SK-N-SH treated with all-trans-retinoic acid at 6 μM for 48 hours (cell line): Measurements from ENCODE around the gene ANKRD13D.

Experiments
- ATAC-seq: fragments of 200-7000 bp; cut with Tn5 transposase; 3 replicates; pipeline ENCODE4 v1.9.1; 2020; ENCODE audit warnings: mild to moderate bottlenecking, moderate library complexity
- ARNTL ChIP-seq: fragments of 450-650 bp; formaldehyde crosslinking; IDR thresholded peaks from 2 replicates; pipeline ENCODE4 v1.5.0; 2020; ENCODE audit warnings: low read depth, mild to moderate bottlenecking, moderate library complexity, borderline replicate concordance
- CREB5 ChIP-seq: fragments of 250-450 bp; sonication (Bioruptor Pico); IDR thresholded peaks from 2 replicates; pipeline ENCODE4 v1.5.1; 2020; ENCODE audit warnings: low read depth, mild to moderate bottlenecking, moderate library complexity
- CSDC2 ChIP-seq: fragments of 250-450 bp; sonication (Bioruptor Pico); IDR thresholded peaks from 2 replicates; pipeline ENCODE4 v1.5.0; 2020; ENCODE audit warnings: mild to moderate bottlenecking, moderate library complexity
- ESRRG ChIP-seq: fragments of 250-450 bp; sonication (Bioruptor Pico); IDR thresholded peaks from 2 replicates; pipeline ENCODE4 v1.6.1; 2021; ENCODE audit warnings: mild to moderate bottlenecking
- GLIS3 ChIP-seq: fragments of 250-450 bp; sonication (Bioruptor Pico); IDR thresholded peaks from 2 replicates; pipeline ENCODE4 v1.5.0; 2020; ENCODE audit warnings: mild to moderate bottlenecking, moderate library complexity
- ISL1 ChIP-seq: fragments of 250-450 bp; sonication (Bioruptor Pico); IDR thresholded peaks from 2 replicates; pipeline ENCODE4 v2.1.2; 2022; ENCODE audit warnings: mild to moderate bottlenecking, moderate library complexity
- PATZ1 ChIP-seq: fragments of 250-450 bp; sonication (Bioruptor Pico); IDR thresholded peaks from 2 replicates; pipeline ENCODE4 v1.8.0; 2020; ENCODE audit warnings: mild to moderate bottlenecking, moderate library complexity, borderline replicate concordance
- POU6F1 ChIP-seq: fragments of 250-450 bp; sonication (Bioruptor Pico); IDR thresholded peaks from 2 replicates; pipeline ENCODE4 v1.8.0; 2021; ENCODE audit warnings: low read depth, mild to moderate bottlenecking, moderate library complexity, borderline replicate concordance
- PPARA ChIP-seq: fragments of 250-450 bp; sonication (Bioruptor Pico); IDR thresholded peaks from 2 replicates; pipeline ENCODE4 v1.5.0; 2020; ENCODE audit warnings: mild to moderate bottlenecking, borderline replicate concordance
- TCF4 ChIP-seq: fragments of 250-450 bp; sonication (Bioruptor Pico); IDR thresholded peaks from 2 replicates; pipeline ENCODE4 v1.8.0; 2021; ENCODE audit warnings: mild to moderate bottlenecking, moderate library complexity, borderline replicate concordance
- TOX ChIP-seq: fragments of 250-450 bp; sonication (Bioruptor Pico); IDR thresholded peaks from 2 replicates; pipeline ENCODE4 v1.8.0; 2021; ENCODE audit warnings: mild to moderate bottlenecking, moderate library complexity, borderline replicate concordance
- TSHZ2 ChIP-seq: fragments of 250-450 bp; sonication (Bioruptor Pico); IDR thresholded peaks from 2 replicates; pipeline ENCODE4 v1.5.0; 2020; ENCODE audit warnings: mild to moderate bottlenecking, moderate library complexity
- ZFP3 ChIP-seq: fragments of 250-450 bp; sonication (Bioruptor Pico); IDR thresholded peaks from 2 replicates; pipeline ENCODE4 v1.5.0; 2020; ENCODE audit warnings: mild to moderate bottlenecking, moderate library complexity
- ZFP30 ChIP-seq: fragments of 450-650 bp; formaldehyde crosslinking; IDR thresholded peaks from 2 replicates; pipeline ENCODE4 v1.5.0; 2022; ENCODE audit warnings: mild to moderate bottlenecking, moderate library complexity
- ZNF70 ChIP-seq: fragments of 450-650 bp; formaldehyde crosslinking; IDR thresholded peaks from 2 replicates; pipeline ENCODE4 v1.5.0; 2020; ENCODE audit warnings: mild to moderate bottlenecking, moderate library complexity
- TF ChIP-seq, protein P1 (sequence below): fragments of 250-450 bp; sonication (Bioruptor Pico); IDR thresholded peaks from 2 replicates; pipeline ENCODE4 v1.5.1; 2021; ENCODE audit warnings: mild to moderate bottlenecking, moderate library complexity

Gene ANKRD13D

DNA sequence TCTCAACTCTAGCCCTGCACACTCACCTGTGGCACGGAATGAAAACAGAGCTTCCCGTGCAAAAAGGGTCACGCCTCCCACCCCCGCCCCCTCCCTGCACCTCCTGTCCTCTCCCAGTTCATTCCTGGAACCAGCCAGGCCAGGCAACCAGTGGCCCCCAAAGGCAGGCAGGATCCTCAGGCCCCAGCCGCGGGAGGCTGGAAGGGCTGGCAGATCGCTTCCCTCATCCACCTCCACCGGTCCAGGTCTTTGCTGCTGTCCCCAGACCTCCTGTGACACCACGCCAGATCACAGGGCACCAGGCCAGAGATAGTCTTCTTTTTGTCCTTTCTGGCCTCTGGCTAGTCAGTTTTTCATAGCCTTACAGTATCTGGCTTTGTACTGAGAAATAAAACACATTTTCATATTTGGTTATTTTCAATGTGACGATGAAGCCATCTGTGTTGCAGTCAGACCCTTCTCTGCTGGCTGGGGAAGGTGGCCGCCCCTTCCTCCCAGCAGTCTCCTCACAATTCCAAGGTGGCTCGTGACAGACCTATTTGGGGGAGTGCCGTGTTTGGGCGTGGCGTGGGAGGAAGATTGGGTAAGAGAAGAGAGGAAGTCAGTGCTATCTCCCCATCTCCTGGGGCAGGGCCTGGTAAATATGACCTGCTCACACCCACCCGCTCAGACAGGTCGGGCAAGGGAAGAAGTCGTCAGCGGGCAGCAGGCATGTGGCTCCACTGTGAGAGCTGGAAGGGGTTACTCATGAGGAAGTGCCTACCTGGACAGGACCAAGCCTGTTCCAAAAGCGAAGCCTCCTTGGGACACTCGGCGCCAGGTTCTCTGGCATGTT, 23.3 kb downstream of the ANKRD13D start:
- no peak for ATAC-seq
- no peak for TF ChIP-seq ZFP3 (CRISPR knock-in tag)
- TF ChIP-seq POU6F1 (CRISPR knock-in tag): no peak
- TF ChIP-seq, protein P1, sequence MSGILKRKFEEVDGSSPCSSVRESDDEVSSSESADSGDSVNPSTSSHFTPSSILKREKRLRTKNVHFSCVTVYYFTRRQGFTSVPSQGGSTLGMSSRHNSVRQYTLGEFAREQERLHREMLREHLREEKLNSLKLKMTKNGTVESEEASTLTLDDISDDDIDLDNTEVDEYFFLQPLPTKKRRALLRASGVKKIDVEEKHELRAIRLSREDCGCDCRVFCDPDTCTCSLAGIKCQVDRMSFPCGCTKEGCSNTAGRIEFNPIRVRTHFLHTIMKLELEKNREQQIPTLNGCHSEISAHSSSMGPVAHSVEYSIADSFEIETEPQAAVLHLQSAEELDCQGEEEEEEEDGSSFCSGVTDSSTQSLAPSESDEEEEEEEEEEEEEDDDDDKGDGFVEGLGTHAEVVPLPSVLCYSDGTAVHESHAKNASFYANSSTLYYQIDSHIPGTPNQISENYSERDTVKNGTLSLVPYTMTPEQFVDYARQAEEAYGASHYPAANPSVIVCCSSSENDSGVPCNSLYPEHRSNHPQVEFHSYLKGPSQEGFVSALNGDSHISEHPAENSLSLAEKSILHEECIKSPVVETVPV: no peak
- no peak for TF ChIP-seq TOX (CRISPR knock-in tag)
- TF ChIP-seq PPARA (CRISPR knock-in tag): no peak

GRCh38 chr11:67313125-67313890, 24.2 kb downstream of the ANKRD13D start:
- no peak for TF ChIP-seq ZNF70
- TF ChIP-seq TSHZ2 (CRISPR knock-in tag): no peak
- no peak for TF ChIP-seq ARNTL (CRISPR knock-in tag)
- TF ChIP-seq PPARA (CRISPR knock-in tag): no peak
- TF ChIP-seq, protein P1: no peak
- no peak for TF ChIP-seq POU6F1 (CRISPR knock-in tag)
- no peak for TF ChIP-seq CREB5 (CRISPR knock-in tag)
- TF ChIP-seq GLIS3 (CRISPR knock-in tag): no peak
- ATAC-seq: no peak

DNA sequence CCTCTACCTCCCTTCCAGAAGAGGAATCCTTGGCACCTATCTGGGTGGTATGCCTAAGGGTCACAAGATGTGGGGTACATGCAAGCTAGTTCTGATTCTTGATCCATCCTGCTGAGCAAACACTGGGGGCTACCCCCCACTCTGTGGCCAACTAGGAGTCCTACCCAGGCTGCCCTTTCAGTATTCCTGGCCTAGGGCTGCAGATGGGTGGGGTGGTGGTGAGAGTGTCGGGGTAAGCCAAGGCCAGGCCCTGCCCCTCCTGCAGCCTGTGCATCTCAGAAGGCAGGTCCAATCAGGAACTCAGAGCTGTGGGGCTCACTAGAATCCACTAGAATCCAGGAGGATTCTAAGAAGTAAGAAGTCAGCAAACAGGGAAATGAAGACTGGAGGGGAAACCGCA, 25.1 kb downstream of the ANKRD13D start:
- ATAC-seq: no peak
- TF ChIP-seq TSHZ2 (CRISPR knock-in tag): no peak
- no peak for TF ChIP-seq ARNTL (CRISPR knock-in tag)
- TF ChIP-seq PPARA (CRISPR knock-in tag): no peak
- no peak for TF ChIP-seq GLIS3 (CRISPR knock-in tag)
- TF ChIP-seq TCF4: no peak
- TF ChIP-seq ZFP30 (CRISPR knock-in tag): no peak
- no peak for TF ChIP-seq ISL1 (CRISPR knock-in tag)
- TF ChIP-seq CSDC2 (CRISPR knock-in tag): no peak
- no peak for TF ChIP-seq ESRRG (CRISPR knock-in tag)
- no peak for TF ChIP-seq PATZ1 (CRISPR knock-in tag)
- no peak for TF ChIP-seq POU6F1 (CRISPR knock-in tag)
